K562 (cell line): Measurements from ENCODE around the gene MICAL2. TPM values are rescaled to one million over a fixed set of nuclear protein-coding genes. Genes with fewer than 3 reads are reported as not detected.

Experiments used
- CBFA2T3 ChIP-seq: fragments of 450-650 bp; IDR thresholded peaks from 2 replicates; pipeline ENCODE4 v1.6.1; 2017
- DDX20 ChIP-seq: fragments of 450-650 bp; IDR thresholded peaks from 2 replicates; pipeline ENCODE4 v1.6.1; 2016; ENCODE audit warnings: missing genetic modification characterization, low read depth, mild to moderate bottlenecking, missing compliant biosample characterization, moderate library complexity
- FOXK2 ChIP-seq, 2 experiments: fragments of 450-650 bp; IDR thresholded peaks in 1 of 2; conservative IDR thresholded peaks in 1 of 2; 2 replicates each; pipeline ENCODE4 v1.6.1; 2016; ENCODE audit warnings: low read depth in 2 of 2, mild to moderate bottlenecking in 1 of 2
- MTA2 ChIP-seq: fragments of 450-650 bp; IDR thresholded peaks from 2 replicates; pipeline ENCODE4 v1.6.1; 2016; ENCODE audit warnings: low read depth
- PML ChIP-seq: IDR thresholded peaks from 2 replicates; pipeline ENCODE4 v1.6.1; 2012; ENCODE audit warnings: low read length, inconsistent platforms
- RBM17 ChIP-seq: fragments of 200-400 bp; formaldehyde crosslinking; IDR thresholded peaks from 2 replicates; pipeline ENCODE4 v1.6.1; 2017; ENCODE audit warnings: low read depth, mild to moderate bottlenecking, low read length, borderline replicate concordance
- RFX1 ChIP-seq: fragments of 450-650 bp; IDR thresholded peaks from 2 replicates; pipeline ENCODE4 v1.6.1; 2016; ENCODE audit warnings: mild to moderate bottlenecking, moderate library complexity
- SNAPC5 ChIP-seq: fragments of 250-450 bp; sonication (Bioruptor Pico); IDR thresholded peaks from 2 replicates; pipeline ENCODE4 v1.8.0; 2021; ENCODE audit warnings: moderate library complexity, mild to moderate bottlenecking, inconsistent platforms
- TCFL5 ChIP-seq: fragments of 250-450 bp; sonication (Bioruptor Pico); conservative IDR thresholded peaks from 2 replicates; pipeline ENCODE4 v1.6.1; 2021; ENCODE audit warnings: mild to moderate bottlenecking, moderate library complexity, matching md5 sums
- TSC22D4 ChIP-seq: fragments of 450-650 bp; IDR thresholded peaks from 2 replicates; pipeline ENCODE4 v1.6.1; 2016; ENCODE audit warnings: missing genetic modification characterization, missing biosample characterization, control low read depth
- ZNF316 ChIP-seq: fragments of 450-650 bp; IDR thresholded peaks from 2 replicates; pipeline ENCODE4 v1.6.1; 2016
- ZNF408 ChIP-seq: fragments of 250-450 bp; sonication (Bioruptor Pico); IDR thresholded peaks from 2 replicates; pipeline ENCODE4 v1.4.0; 2020; ENCODE audit warnings: low read depth, mild to moderate bottlenecking, moderate library complexity
- ZNF830 ChIP-seq: fragments of 250-450 bp; sonication (Bioruptor Pico); IDR thresholded peaks from 2 replicates; pipeline ENCODE4 v1.5.0; 2021; ENCODE audit warnings: mild to moderate bottlenecking
- polyA plus RNA-seq, 8 experiments: library from polyadenylated mRNA; depleted of rRNA in 4 of 8; stranded (reverse) in 5 of 8; unstranded in 3 of 8; fragments of >200 nt; fragmentation: Nextera tagmentation in 2 of 8; fragmentation: Illumina TruSeq in 1 of 8; extraction: Ambion mirVana in 2 of 8; extraction: Trizol in 1 of 8; gene quantifications; 2 replicates each; pipeline versions ENCODE4 v1.2.1 to v1.2.3, GENCODE V29; 2011 to 2014; ENCODE audit warnings: inconsistent platforms in 1 of 8, missing spikeins in 1 of 8
- total RNA-seq, 7 experiments: library from RNA; depleted of rRNA in 6 of 7; stranded (reverse); fragments of >200 nt in 6 of 7; fragmentation: Illumina TruSeq in 2 of 7; extraction: Trizol in 2 of 7; gene quantifications; 2 replicates each; pipeline versions ENCODE4 v1.2.1 to v1.2.3, GENCODE V29; 2011 to 2021; ENCODE audit warnings: low replicate concordance in 1 of 7
- TF ChIP-seq, protein P1 (sequence below): fragments of 150-350 bp; IDR thresholded peaks from 2 replicates; pipeline ENCODE4 v1.6.1; 2014; ENCODE audit warnings: low read depth, mild to moderate bottlenecking, low read length, borderline replicate concordance
- TF ChIP-seq, protein P2 (sequence below): fragments of 250-450 bp; sonication (Bioruptor Pico); IDR thresholded peaks from 2 replicates; pipeline ENCODE4 v1.4.0; 2020; ENCODE audit warnings: mild to moderate bottlenecking, moderate library complexity
- TF ChIP-seq, protein P3 (sequence below): sonication (generic); formaldehyde crosslinking; IDR thresholded peaks from 2 replicates; pipeline ENCODE4 v1.8.1; 2023; ENCODE audit warnings: mild to moderate bottlenecking, missing genetic modification reagents
- TF ChIP-seq, protein P4 (sequence below): fragments of 450-650 bp; formaldehyde crosslinking; conservative IDR thresholded peaks from 2 replicates; pipeline ENCODE4 v1.4.0; 2022; ENCODE audit warnings: mild to moderate bottlenecking, missing genetic modification characterization
- TF ChIP-seq, protein P5 (sequence below): fragments of 450-650 bp; conservative IDR thresholded peaks from 2 replicates; pipeline ENCODE4 v1.6.1; 2016; ENCODE audit warnings: missing genetic modification characterization, low read depth, mild to moderate bottlenecking, missing compliant biosample characterization, moderate library complexity

MICAL2 gene
- total and polyA plus RNA-seq, 9 of the 15 experiments (the other 6 are each of a cell fraction or from before 2014, with no cell fraction given) = 4.7 to 64.2 (median 33.6) TPM

GRCh38 chr11:12166299-12167060, 56.1 kb downstream of the MICAL2 start (continued):
- TF ChIP-seq, protein P1, sequence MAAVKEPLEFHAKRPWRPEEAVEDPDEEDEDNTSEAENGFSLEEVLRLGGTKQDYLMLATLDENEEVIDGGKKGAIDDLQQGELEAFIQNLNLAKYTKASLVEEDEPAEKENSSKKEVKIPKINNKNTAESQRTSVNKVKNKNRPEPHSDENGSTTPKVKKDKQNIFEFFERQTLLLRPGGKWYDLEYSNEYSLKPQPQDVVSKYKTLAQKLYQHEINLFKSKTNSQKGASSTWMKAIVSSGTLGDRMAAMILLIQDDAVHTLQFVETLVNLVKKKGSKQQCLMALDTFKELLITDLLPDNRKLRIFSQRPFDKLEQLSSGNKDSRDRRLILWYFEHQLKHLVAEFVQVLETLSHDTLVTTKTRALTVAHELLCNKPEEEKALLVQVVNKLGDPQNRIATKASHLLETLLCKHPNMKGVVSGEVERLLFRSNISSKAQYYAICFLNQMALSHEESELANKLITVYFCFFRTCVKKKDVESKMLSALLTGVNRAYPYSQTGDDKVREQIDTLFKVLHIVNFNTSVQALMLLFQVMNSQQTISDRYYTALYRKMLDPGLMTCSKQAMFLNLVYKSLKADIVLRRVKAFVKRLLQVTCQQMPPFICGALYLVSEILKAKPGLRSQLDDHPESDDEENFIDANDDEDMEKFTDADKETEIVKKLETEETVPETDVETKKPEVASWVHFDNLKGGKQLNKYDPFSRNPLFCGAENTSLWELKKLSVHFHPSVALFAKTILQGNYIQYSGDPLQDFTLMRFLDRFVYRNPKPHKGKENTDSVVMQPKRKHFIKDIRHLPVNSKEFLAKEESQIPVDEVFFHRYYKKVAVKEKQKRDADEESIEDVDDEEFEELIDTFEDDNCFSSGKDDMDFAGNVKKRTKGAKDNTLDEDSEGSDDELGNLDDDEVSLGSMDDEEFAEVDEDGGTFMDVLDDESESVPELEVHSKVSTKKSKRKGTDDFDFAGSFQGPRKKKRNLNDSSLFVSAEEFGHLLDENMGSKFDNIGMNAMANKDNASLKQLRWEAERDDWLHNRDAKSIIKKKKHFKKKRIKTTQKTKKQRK = no peak
- TF ChIP-seq ZNF316 (0 out of 2 replicates have a peak, but pooled peaks have one; percentile 1), TSC22D4 (no peak), FOXK2 (conservative IDR thresholded peaks at IDR 0.05 in 1 of 2, IDR thresholded peaks at IDR 0.05 in 1 of 2; ENCODE audit: low read depth in 2 of 2) (no peak), SNAPC5 (no peak), PML (no peak), DDX20 (tag) (no peak), ZNF830 (no peak), MTA2 (peak; percentile 14; the same call in 1 of the 2 replicates), RFX1 (no peak), ZNF408 (CRISPR knock-in tag) (no peak), RBM17 (no peak), TCFL5 (CRISPR knock-in tag) (no peak), CBFA2T3 (no peak)
- TF ChIP-seq, protein P2, sequence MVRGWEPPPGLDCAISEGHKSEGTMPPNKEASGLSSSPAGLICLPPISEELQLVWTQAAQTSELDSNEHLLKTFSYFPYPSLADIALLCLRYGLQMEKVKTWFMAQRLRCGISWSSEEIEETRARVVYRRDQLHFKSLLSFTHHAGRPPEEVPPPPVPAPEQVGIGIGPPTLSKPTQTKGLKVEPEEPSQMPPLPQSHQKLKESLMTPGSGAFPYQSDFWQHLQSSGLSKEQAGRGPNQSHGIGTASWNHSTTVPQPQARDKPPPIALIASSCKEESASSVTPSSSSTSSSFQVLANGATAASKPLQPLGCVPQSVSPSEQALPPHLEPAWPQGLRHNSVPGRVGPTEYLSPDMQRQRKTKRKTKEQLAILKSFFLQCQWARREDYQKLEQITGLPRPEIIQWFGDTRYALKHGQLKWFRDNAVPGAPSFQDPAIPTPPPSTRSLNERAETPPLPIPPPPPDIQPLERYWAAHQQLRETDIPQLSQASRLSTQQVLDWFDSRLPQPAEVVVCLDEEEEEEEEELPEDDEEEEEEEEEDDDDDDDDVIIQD (CRISPR knock-in tag) = no peak
- TF ChIP-seq, protein P3, sequence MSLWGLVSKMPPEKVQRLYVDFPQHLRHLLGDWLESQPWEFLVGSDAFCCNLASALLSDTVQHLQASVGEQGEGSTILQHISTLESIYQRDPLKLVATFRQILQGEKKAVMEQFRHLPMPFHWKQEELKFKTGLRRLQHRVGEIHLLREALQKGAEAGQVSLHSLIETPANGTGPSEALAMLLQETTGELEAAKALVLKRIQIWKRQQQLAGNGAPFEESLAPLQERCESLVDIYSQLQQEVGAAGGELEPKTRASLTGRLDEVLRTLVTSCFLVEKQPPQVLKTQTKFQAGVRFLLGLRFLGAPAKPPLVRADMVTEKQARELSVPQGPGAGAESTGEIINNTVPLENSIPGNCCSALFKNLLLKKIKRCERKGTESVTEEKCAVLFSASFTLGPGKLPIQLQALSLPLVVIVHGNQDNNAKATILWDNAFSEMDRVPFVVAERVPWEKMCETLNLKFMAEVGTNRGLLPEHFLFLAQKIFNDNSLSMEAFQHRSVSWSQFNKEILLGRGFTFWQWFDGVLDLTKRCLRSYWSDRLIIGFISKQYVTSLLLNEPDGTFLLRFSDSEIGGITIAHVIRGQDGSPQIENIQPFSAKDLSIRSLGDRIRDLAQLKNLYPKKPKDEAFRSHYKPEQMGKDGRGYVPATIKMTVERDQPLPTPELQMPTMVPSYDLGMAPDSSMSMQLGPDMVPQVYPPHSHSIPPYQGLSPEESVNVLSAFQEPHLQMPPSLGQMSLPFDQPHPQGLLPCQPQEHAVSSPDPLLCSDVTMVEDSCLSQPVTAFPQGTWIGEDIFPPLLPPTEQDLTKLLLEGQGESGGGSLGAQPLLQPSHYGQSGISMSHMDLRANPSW = no peak
- TF ChIP-seq, protein P4, sequence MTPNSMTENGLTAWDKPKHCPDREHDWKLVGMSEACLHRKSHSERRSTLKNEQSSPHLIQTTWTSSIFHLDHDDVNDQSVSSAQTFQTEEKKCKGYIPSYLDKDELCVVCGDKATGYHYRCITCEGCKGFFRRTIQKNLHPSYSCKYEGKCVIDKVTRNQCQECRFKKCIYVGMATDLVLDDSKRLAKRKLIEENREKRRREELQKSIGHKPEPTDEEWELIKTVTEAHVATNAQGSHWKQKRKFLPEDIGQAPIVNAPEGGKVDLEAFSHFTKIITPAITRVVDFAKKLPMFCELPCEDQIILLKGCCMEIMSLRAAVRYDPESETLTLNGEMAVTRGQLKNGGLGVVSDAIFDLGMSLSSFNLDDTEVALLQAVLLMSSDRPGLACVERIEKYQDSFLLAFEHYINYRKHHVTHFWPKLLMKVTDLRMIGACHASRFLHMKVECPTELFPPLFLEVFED (CRISPR knock-in tag) = 0 out of 2 replicates have a peak, but pooled peaks have one; percentile 74
- TF ChIP-seq, protein P5, sequence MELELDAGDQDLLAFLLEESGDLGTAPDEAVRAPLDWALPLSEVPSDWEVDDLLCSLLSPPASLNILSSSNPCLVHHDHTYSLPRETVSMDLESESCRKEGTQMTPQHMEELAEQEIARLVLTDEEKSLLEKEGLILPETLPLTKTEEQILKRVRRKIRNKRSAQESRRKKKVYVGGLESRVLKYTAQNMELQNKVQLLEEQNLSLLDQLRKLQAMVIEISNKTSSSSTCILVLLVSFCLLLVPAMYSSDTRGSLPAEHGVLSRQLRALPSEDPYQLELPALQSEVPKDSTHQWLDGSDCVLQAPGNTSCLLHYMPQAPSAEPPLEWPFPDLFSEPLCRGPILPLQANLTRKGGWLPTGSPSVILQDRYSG = no peak
